ENCODE measurements around the gene KCNT2.
"Not testable (repeated sequence)": the region's sequence is repeated elsewhere in the genome, so short reads cannot be mapped to it uniquely, and the experiment has no call there.

The KCNT2 gene

GRCh38 chr1:196278816-196279215, 329.4 kb downstream of the KCNT2 start:
- H3K9me3 ChIP-seq, result no peaks in the 10 kb centered on the region
- no peak for TF ChIP-seq CTCF (IDR thresholded peaks at IDR 0.05)
- H3K27ac ChIP-seq, result no peak overlapping the region
- H3K36me3 ChIP-seq, result no peaks in the 10 kb centered on the region
- H3K27me3 ChIP-seq, result no peaks in the 10 kb centered on the region
- H3K4me1 ChIP-seq (ENCODE audit: control insufficient read depth in 1 of 2, insufficient read depth in 1 of 2, low read depth in 1 of 2, low read length in 1 of 2), result no peaks in the 10 kb centered on the region
- H3K4me3 ChIP-seq (ENCODE audit: low read depth in 1 of 2, low read length in 1 of 2), result no peak overlapping the region

- H3K4me1 ChIP-seq (ENCODE audit: control insufficient read depth in 1 of 2, insufficient read depth in 1 of 2, low read depth in 1 of 2, low read length in 1 of 2), result no peaks in the 10 kb centered on the region
- no peaks in the 10 kb centered on the region for H3K9me3 ChIP-seq
- H3K36me3 ChIP-seq, result no peaks in the 10 kb centered on the region
- no peak for TF ChIP-seq CTCF (IDR thresholded peaks at IDR 0.05)
- no peak overlapping the region for H3K27ac ChIP-seq
- H3K4me3 ChIP-seq (ENCODE audit: low read depth in 1 of 2, low read length in 1 of 2), result no peak overlapping the region
- H3K27me3 ChIP-seq, result no peaks in the 10 kb centered on the region
Observed at GRCh38 chr1:196277860-196278259, 330.4 kb downstream of the KCNT2 start.

GRCh38 chr1:196271212-196271947, 336.9 kb downstream of the KCNT2 start:
- no peaks in the 10 kb centered on the region for H3K4me1 ChIP-seq (ENCODE audit: control insufficient read depth in 1 of 2, insufficient read depth in 1 of 2, low read depth in 1 of 2, low read length in 1 of 2)
- no peaks in the 10 kb centered on the region for H3K36me3 ChIP-seq
- H3K9me3 ChIP-seq, result no peaks in the 10 kb centered on the region
- no peak for TF ChIP-seq CTCF (IDR thresholded peaks at IDR 0.05)
- no peak overlapping the region for H3K4me3 ChIP-seq (ENCODE audit: low read depth in 1 of 2, low read length in 1 of 2)
- no peaks in the 10 kb centered on the region for H3K27me3 ChIP-seq
- H3K27ac ChIP-seq, result no peak overlapping the region

- not testable (repeated sequence) for H3K4me1 ChIP-seq (ENCODE audit: control insufficient read depth in 1 of 2, insufficient read depth in 1 of 2, low read depth in 1 of 2, low read length in 1 of 2); H3K27me3 ChIP-seq; H3K4me3 ChIP-seq (ENCODE audit: low read depth in 1 of 2, low read length in 1 of 2); H3K27ac ChIP-seq; H3K9me3 ChIP-seq; H3K36me3 ChIP-seq
Observed at GRCh38 chr1:196263086-196263485, 345.2 kb downstream of the KCNT2 start.

GRCh38 chr1:196260270-196260669, 348.0 kb downstream of the KCNT2 start:
- Histone ChIP-seq H3K4me1 (ENCODE audit: control insufficient read depth in 1 of 2, insufficient read depth in 1 of 2, low read depth in 1 of 2, low read length in 1 of 2) (no peaks in the 10 kb centered on the region), H3K36me3 (no peaks in the 10 kb centered on the region), H3K27me3 (no peaks in the 10 kb centered on the region), H3K27ac (no peak overlapping the region), H3K4me3 (ENCODE audit: low read depth in 1 of 2, low read length in 1 of 2) (no peak overlapping the region), H3K9me3 (no peaks in the 10 kb centered on the region)
- no peak for TF ChIP-seq CTCF (IDR thresholded peaks at IDR 0.05)

- no peaks in the 10 kb centered on the region for H3K27me3 ChIP-seq
- H3K4me1 ChIP-seq (ENCODE audit: control insufficient read depth in 1 of 2, insufficient read depth in 1 of 2, low read depth in 1 of 2, low read length in 1 of 2), result no peaks in the 10 kb centered on the region
- no peak overlapping the region for H3K27ac ChIP-seq
- TF ChIP-seq CTCF (IDR thresholded peaks at IDR 0.05), result no peak
- H3K36me3 ChIP-seq, result no peaks in the 10 kb centered on the region
- no peak overlapping the region for H3K4me3 ChIP-seq (ENCODE audit: low read depth in 1 of 2, low read length in 1 of 2)
- H3K9me3 ChIP-seq, result no peaks in the 10 kb centered on the region
Observed at GRCh38 chr1:196259316-196259715, 348.9 kb downstream of the KCNT2 start.

All from neutrophil (primary cell).